SK-N-SH (cell line): ENCODE measurements around the gene IL9. TPM values are rescaled to one million over a fixed set of nuclear protein-coding genes. Genes with fewer than 3 reads are reported as not detected.

Experiments
- CTCF ChIA-PET: fragments of 300-600, 350-600 bp; formaldehyde crosslinking; extraction: SDS; loops from one replicate; lab custom pipeline; 2021; lab: Yijun Ruan, JAX
- POLR2A ChIA-PET: fragments of 350-600 bp; sonication (Branson Sonifier 250); formaldehyde crosslinking; extraction: SDS; loops from one replicate; lab custom pipeline; 2020; ENCODE audit warnings: antibody characterized with exemption, inconsistent platforms; lab: Yijun Ruan, JAX
- DNase-seq: peaks from one replicate; pipeline ENCODE4 v3.0.0; 2012
- H2AFZ ChIP-seq: fragments of 200-600 bp; sonication (generic); 2 replicates; pipeline ENCODE4 v1.8.1; 2016; ENCODE audit warnings: antibody characterized with exemption, mild to moderate bottlenecking, low read depth
- H3F3A ChIP-seq: fragments of 200-600 bp; sonication (generic); replicated peaks from 2 replicates; pipeline ENCODE3; 2016; ENCODE audit warnings: antibody characterized with exemption, mild to moderate bottlenecking; ENCODE audit not compliant: insufficient read depth
- H3K27ac ChIP-seq, 2 experiments: fragments of 200-500 bp in 1 of 2; fragments of 200-600 bp in 1 of 2; sonication (Bioruptor generic) in 1 of 2; sonication (generic), shearing (Covaris generic) in 1 of 2; 2 replicates each; pipeline versions ENCODE4 v1.5.1 to v1.6.1; 2014 to 2016; ENCODE audit warnings: low read depth in 2 of 2, inconsistent platforms in 1 of 2, low read length in 1 of 2, mild to moderate bottlenecking in 1 of 2, mixed read lengths in 1 of 2
- H3K27me3 ChIP-seq: fragments of 200-600 bp; sonication (generic), shearing (Covaris generic); 2 replicates; pipeline ENCODE4 v1.6.1; 2016; ENCODE audit warnings: mixed run types; ENCODE audit not compliant: insufficient read depth
- H3K36me3 ChIP-seq, 2 experiments: fragments of 200-500 bp in 1 of 2; fragments of 200-600 bp in 1 of 2; sonication (Bioruptor generic) in 1 of 2; sonication (generic) in 1 of 2; replicated peaks in 1 of 2; 2 replicates each; pipeline versions ENCODE3 to v1.5.1; 2014 to 2016; ENCODE audit warnings: low read length in 1 of 2, mild to moderate bottlenecking in 1 of 2; ENCODE audit not compliant: insufficient read depth in 2 of 2, control insufficient read depth in 1 of 2
- H3K4me1 ChIP-seq, 2 experiments: fragments of 200-500 bp in 1 of 2; fragments of 200-600 bp in 1 of 2; sonication (Bioruptor generic) in 1 of 2; sonication (generic), shearing (Covaris generic) in 1 of 2; 2 replicates each; pipeline versions ENCODE4 v1.5.1 to v1.6.1; 2014 to 2016; ENCODE audit warnings: low read depth in 1 of 2, low read length in 1 of 2, mixed run types in 1 of 2; ENCODE audit not compliant: insufficient read depth in 2 of 2, control insufficient read depth in 1 of 2
- H3K4me2 ChIP-seq: fragments of 200-600 bp; sonication (generic), shearing (Covaris generic); 2 replicates; pipeline ENCODE4 v1.6.1; 2017; ENCODE audit warnings: mixed run types
- H3K4me3 ChIP-seq, 2 experiments: fragments of 200-500 bp in 1 of 2; fragments of 200-600 bp in 1 of 2; sonication (Bioruptor generic) in 1 of 2; sonication (generic), shearing (Covaris generic) in 1 of 2; 2 replicates each; pipeline versions ENCODE4 v1.5.1 to v1.8.1; 2014 to 2016; ENCODE audit warnings: low read depth in 2 of 2, inconsistent platforms in 1 of 2, low read length in 1 of 2, mild to moderate bottlenecking in 1 of 2, mixed read lengths in 1 of 2, moderate library complexity in 1 of 2
- H3K79me2 ChIP-seq: fragments of 200-600 bp; sonication (generic); 2 replicates; pipeline ENCODE4 v1.8.1; 2017; ENCODE audit warnings: mild to moderate bottlenecking; ENCODE audit not compliant: insufficient read depth
- H3K9ac ChIP-seq: fragments of 200-600 bp; sonication (generic); 2 replicates; pipeline ENCODE4 v1.6.1; 2017; ENCODE audit warnings: mixed run types
- H3K9me2 ChIP-seq: fragments of 200-600 bp; sonication (generic); 2 replicates; pipeline ENCODE4 v1.6.1; 2017; ENCODE audit warnings: mixed run types
- H3K9me3 ChIP-seq: fragments of 200-600 bp; sonication (generic); 2 replicates; pipeline ENCODE4 v1.6.1; 2017; ENCODE audit warnings: mixed run types, mild to moderate bottlenecking, moderate library complexity
- H4K20me1 ChIP-seq: fragments of 200-600 bp; sonication (generic); 2 replicates; pipeline ENCODE4 v1.6.1; 2017; ENCODE audit warnings: mild to moderate bottlenecking, mixed run types; ENCODE audit not compliant: insufficient read depth
- CHD2 ChIP-seq: fragments of 150-350 bp; IDR thresholded peaks from 2 replicates; pipeline ENCODE4 v1.6.1; 2018; ENCODE audit warnings: low read length; ENCODE audit not compliant: partially characterized antibody
- EP300 ChIP-seq, 2 experiments: IDR thresholded peaks; 2 replicates each; pipeline versions ENCODE4 v1.4.0 to v1.6.1; 2012; ENCODE audit warnings: borderline replicate concordance in 1 of 2, low read depth in 1 of 2, low read length in 1 of 2
- EZH2phosphoT487 ChIP-seq: fragments of 200-600 bp; sonication (generic); IDR thresholded peaks from 2 replicates; pipeline ENCODE4 v1.6.1; 2017; ENCODE audit warnings: low read depth, mixed run types, mild to moderate bottlenecking, antibody characterized with exemption, moderate library complexity, borderline replicate concordance
- FOXM1 ChIP-seq: IDR thresholded peaks from 2 replicates; pipeline ENCODE4 v1.4.0; 2012; ENCODE audit warnings: low read depth, mild to moderate bottlenecking
- GABPA ChIP-seq: IDR thresholded peaks from 2 replicates; pipeline ENCODE4 v1.4.0; 2012; ENCODE audit warnings: low read depth, mild to moderate bottlenecking
- JUND ChIP-seq: IDR thresholded peaks from 2 replicates; pipeline ENCODE4 v1.4.0; 2012
- MEF2A ChIP-seq: IDR thresholded peaks from 2 replicates; pipeline ENCODE4 v1.4.0; 2012; ENCODE audit warnings: low read depth, borderline replicate concordance
- NFIC ChIP-seq: IDR thresholded peaks from 2 replicates; pipeline ENCODE4 v1.4.0; 2012; ENCODE audit warnings: borderline replicate concordance
- POLR2AphosphoS5 ChIP-seq: IDR thresholded peaks from 2 replicates; pipeline ENCODE4 v1.6.1; 2012; ENCODE audit warnings: low read depth, low read length
- RAD21 ChIP-seq: IDR thresholded peaks from 2 replicates; pipeline ENCODE4 v1.6.1; 2012; ENCODE audit warnings: mild to moderate bottlenecking, low read length
- RCOR1 ChIP-seq: fragments of 150-350 bp; IDR thresholded peaks from 2 replicates; pipeline ENCODE4 v1.6.1; 2017; ENCODE audit warnings: antibody characterized with exemption, low read length
- RXRA ChIP-seq: IDR thresholded peaks from 2 replicates; pipeline ENCODE4 v1.4.0; 2012; ENCODE audit warnings: low read depth, mild to moderate bottlenecking, borderline replicate concordance
- TAF1 ChIP-seq: IDR thresholded peaks from 2 replicates; pipeline ENCODE4 v1.6.1; 2012; ENCODE audit warnings: low read depth, mild to moderate bottlenecking, low read length, moderate library complexity, borderline replicate concordance
- TCF12 ChIP-seq: IDR thresholded peaks from 2 replicates; pipeline ENCODE4 v1.4.0; 2012
- YY1 ChIP-seq: IDR thresholded peaks from 2 replicates; pipeline ENCODE4 v1.4.0; 2012; ENCODE audit warnings: low read depth, mild to moderate bottlenecking
- polyA plus RNA-seq, 3 experiments: library from polyadenylated mRNA; depleted of rRNA; stranded (reverse); fragments of >200 nt; gene quantifications; 2 replicates each; pipeline ENCODE4 v1.2.3, GENCODE V29; 2012
- TF ChIP-seq, protein P1 (sequence below): fragments of 150-350 bp; IDR thresholded peaks from 2 replicates; pipeline ENCODE4 v1.6.1; 2017; ENCODE audit warnings: antibody characterized with exemption, low read length, low read depth, borderline replicate concordance
- TF ChIP-seq, protein P2 (sequence below): IDR thresholded peaks from 2 replicates; pipeline ENCODE4 v1.6.1; 2012; ENCODE audit warnings: mild to moderate bottlenecking, low read depth, low read length, moderate library complexity
- TF ChIP-seq, protein P3 (sequence below): IDR thresholded peaks from 2 replicates; pipeline ENCODE4 v1.4.0; 2012; ENCODE audit warnings: low read depth, borderline replicate concordance

Gene IL9
- polyA plus RNA-seq, 1 of the 3 experiments (the other 2 are of a cell fraction) = not detected

DNA sequence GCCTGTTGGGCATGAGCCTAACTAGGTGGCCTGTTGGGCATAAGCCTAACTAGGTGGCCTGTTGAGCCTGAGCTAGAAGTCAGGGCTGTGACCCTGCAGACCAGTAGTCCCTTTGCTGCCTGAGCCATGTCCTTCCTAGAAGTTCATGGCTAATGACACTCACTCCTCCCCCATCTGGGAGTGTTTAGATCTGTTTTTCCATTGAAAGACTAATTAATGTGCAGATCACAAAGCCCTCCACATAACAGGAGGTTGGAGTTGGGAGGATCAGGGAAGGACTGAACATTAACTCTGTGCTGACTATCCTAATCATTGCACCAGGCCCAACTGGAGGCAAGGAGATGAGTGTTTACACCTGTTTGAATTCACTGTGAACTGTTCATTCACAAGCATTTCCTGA, 33.6 kb downstream of the IL9 start:
- Histone ChIP-seq H3K4me2 (no peak overlapping the region), H3F3A (no peaks in the 10 kb centered on the region), H2AFZ (no peak overlapping the region), H3K79me2 (no peaks in the 10 kb centered on the region), H3K4me3 (no peak overlapping the region), H4K20me1 (no peaks in the 10 kb centered on the region), H3K9ac (no peak overlapping the region), H3K4me1 (no peaks in the 10 kb centered on the region), H3K9me2 (no peaks in the 10 kb centered on the region), H3K36me3 (no peaks in the 10 kb centered on the region), H3K9me3 (no peaks in the 10 kb centered on the region), H3K27ac (no peak overlapping the region), H3K27me3 (no peaks in the 10 kb centered on the region)
- CTCF ChIA-PET = no interaction called here
- TF ChIP-seq FOXM1 (no peak), JUND (no peak), MEF2A (no peak), GABPA (no peak), RAD21 (no peak), POLR2AphosphoS5 (no peak), RCOR1 (no peak), YY1 (no peak), NFIC (no peak), EZH2phosphoT487 (no peak), CHD2 (no peak), EP300 (IDR thresholded peaks at IDR 0.05; ENCODE audit: borderline replicate concordance in 1 of 2, low read depth in 1 of 2, low read length in 1 of 2) (no peak), RXRA (no peak), TCF12 (no peak), TAF1 (no peak)
- TF ChIP-seq, protein P1, sequence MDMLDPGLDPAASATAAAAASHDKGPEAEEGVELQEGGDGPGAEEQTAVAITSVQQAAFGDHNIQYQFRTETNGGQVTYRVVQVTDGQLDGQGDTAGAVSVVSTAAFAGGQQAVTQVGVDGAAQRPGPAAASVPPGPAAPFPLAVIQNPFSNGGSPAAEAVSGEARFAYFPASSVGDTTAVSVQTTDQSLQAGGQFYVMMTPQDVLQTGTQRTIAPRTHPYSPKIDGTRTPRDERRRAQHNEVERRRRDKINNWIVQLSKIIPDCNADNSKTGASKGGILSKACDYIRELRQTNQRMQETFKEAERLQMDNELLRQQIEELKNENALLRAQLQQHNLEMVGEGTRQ = no peak
- TF ChIP-seq, protein P2, sequence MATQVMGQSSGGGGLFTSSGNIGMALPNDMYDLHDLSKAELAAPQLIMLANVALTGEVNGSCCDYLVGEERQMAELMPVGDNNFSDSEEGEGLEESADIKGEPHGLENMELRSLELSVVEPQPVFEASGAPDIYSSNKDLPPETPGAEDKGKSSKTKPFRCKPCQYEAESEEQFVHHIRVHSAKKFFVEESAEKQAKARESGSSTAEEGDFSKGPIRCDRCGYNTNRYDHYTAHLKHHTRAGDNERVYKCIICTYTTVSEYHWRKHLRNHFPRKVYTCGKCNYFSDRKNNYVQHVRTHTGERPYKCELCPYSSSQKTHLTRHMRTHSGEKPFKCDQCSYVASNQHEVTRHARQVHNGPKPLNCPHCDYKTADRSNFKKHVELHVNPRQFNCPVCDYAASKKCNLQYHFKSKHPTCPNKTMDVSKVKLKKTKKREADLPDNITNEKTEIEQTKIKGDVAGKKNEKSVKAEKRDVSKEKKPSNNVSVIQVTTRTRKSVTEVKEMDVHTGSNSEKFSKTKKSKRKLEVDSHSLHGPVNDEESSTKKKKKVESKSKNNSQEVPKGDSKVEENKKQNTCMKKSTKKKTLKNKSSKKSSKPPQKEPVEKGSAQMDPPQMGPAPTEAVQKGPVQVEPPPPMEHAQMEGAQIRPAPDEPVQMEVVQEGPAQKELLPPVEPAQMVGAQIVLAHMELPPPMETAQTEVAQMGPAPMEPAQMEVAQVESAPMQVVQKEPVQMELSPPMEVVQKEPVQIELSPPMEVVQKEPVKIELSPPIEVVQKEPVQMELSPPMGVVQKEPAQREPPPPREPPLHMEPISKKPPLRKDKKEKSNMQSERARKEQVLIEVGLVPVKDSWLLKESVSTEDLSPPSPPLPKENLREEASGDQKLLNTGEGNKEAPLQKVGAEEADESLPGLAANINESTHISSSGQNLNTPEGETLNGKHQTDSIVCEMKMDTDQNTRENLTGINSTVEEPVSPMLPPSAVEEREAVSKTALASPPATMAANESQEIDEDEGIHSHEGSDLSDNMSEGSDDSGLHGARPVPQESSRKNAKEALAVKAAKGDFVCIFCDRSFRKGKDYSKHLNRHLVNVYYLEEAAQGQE = no peak
- TF ChIP-seq, protein P3, sequence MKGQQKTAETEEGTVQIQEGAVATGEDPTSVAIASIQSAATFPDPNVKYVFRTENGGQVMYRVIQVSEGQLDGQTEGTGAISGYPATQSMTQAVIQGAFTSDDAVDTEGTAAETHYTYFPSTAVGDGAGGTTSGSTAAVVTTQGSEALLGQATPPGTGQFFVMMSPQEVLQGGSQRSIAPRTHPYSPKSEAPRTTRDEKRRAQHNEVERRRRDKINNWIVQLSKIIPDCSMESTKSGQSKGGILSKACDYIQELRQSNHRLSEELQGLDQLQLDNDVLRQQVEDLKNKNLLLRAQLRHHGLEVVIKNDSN = no peak
- POLR2A ChIA-PET = no interaction called here
- no peak for DNase-seq
